OCI-LY7 (cell line): Measurements from ENCODE around the gene DLEC1.

Source experiments
- EZH2phosphoT487 ChIP-seq: fragments of 200-600 bp; sonication (generic); IDR thresholded peaks from 2 replicates; pipeline ENCODE4 v1.6.1; 2018; ENCODE audit warnings: low read depth, borderline replicate concordance, mild to moderate bottlenecking, mixed run types, antibody characterized with exemption, low read length, moderate library complexity, mixed read lengths
- TF ChIP-seq, protein P1 (sequence below): fragments of 200-600 bp; sonication (generic); conservative IDR thresholded peaks from 2 replicates; pipeline ENCODE4 v1.5.1; 2014; ENCODE audit warnings: mild to moderate bottlenecking, antibody characterized with exemption, low read length, moderate library complexity, mixed read lengths

DNA sequence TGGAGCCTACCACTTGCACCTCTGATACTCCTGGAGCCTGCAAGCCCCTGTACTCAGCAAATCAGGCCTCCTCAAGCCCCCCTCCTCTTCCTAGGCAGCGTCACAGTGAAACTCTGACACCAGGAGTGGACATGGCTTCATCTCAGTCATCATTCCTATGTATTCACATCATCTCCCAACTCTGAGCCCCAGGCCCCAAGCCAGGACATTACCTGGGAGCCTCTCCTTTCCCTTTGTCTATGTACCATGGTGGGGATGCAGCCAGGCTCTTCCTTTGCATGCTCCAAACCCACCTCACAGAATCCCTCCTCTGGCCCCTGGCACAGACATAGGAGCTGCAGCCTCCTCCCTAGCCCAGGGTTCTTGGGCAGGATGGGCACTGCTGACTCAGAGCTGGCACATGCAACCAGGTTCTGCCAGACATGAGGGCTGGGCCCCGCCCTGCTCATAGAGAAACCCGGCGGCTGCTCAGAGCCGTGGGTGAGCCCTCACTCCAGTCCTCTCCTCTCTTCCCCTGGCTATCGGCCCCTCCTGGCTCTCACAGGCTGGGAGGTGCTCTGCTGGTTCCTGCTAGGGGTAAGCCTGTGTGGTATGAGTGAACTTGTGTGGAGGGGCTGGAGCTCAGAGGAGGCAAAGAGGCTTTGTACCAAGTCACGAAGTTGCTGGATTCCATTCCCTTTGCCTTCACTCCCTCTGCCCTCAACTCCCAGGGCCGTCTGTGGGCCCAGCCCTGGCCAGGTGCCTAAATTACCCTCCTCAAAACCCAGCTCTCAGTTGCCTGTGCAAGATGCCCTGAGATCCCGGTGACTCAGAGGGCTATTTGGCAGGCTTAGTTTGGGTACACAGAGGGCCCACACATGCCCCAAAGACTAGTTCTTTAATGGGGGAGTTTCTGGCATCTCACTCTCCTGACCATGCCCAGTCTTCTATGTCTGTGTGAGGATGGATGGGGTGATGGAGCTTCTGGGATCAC, 7.7 kb upstream of the DLEC1 start:
- TF ChIP-seq, protein P1, sequence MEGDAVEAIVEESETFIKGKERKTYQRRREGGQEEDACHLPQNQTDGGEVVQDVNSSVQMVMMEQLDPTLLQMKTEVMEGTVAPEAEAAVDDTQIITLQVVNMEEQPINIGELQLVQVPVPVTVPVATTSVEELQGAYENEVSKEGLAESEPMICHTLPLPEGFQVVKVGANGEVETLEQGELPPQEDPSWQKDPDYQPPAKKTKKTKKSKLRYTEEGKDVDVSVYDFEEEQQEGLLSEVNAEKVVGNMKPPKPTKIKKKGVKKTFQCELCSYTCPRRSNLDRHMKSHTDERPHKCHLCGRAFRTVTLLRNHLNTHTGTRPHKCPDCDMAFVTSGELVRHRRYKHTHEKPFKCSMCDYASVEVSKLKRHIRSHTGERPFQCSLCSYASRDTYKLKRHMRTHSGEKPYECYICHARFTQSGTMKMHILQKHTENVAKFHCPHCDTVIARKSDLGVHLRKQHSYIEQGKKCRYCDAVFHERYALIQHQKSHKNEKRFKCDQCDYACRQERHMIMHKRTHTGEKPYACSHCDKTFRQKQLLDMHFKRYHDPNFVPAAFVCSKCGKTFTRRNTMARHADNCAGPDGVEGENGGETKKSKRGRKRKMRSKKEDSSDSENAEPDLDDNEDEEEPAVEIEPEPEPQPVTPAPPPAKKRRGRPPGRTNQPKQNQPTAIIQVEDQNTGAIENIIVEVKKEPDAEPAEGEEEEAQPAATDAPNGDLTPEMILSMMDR = no peak
- TF ChIP-seq EZH2phosphoT487 = no peak
